NCI-H510A (cell line): ENCODE measurements around the gene RAB32.
"Not testable (repeated sequence)": the region's sequence is repeated elsewhere in the genome, so short reads cannot be mapped to it uniquely, and the experiment has no call there.

ENCODE experiments used
- DNase-seq: peaks from one replicate; lab custom pipeline; 2025; lab: John Stamatoyannopoulos, UW

Gene RAB32

GRCh38 chr6:146543211-146543939, at the start of gene RAB32:
Gene RAB32, plus strand, starts transcription at chr6:146543833. Its CDS starts 39 bp downstream, at chr6:146543872.
- DNase-seq: peak; percentile 26

- no peak for DNase-seq
These were observed 45.3 kb upstream of the RAB32 start for GRCh38 chr6:146498309-146498708.

- no peak for DNase-seq
These were observed 40.5 kb upstream of the RAB32 start for GRCh38 chr6:146503096-146503495.

GRCh38 chr6:146515212-146515611, 28.4 kb upstream of the RAB32 start:
- no peak for DNase-seq

GRCh38 chr6:146526192-146526591, 17.4 kb upstream of the RAB32 start:
- DNase-seq: no peak

- no peak for DNase-seq
These were observed 10.9 kb upstream of the RAB32 start for GRCh38 chr6:146532702-146533101.

- DNase-seq: no peak
These were observed 787 bp upstream of the RAB32 start for GRCh38 chr6:146542881-146543210.

- DNase-seq: no peak
These were observed 445 bp downstream of the RAB32 start for GRCh38 chr6:146543940-146544615.

- DNase-seq: no peak
These were observed 1.1 kb downstream of the RAB32 start for GRCh38 chr6:146544616-146545182.

- DNase-seq: no peak
These were observed 1.9 kb downstream of the RAB32 start for GRCh38 chr6:146545581-146545980.

GRCh38 chr6:146546443-146547043, 2.9 kb downstream of the RAB32 start:
- no peak for DNase-seq

GRCh38 chr6:146547889-146548288, 4.3 kb downstream of the RAB32 start:
- no peak for DNase-seq

GRCh38 chr6:146548898-146549374, 5.3 kb downstream of the RAB32 start:
- DNase-seq: no peak

GRCh38 chr6:146550911-146551310, 7.3 kb downstream of the RAB32 start:
- no peak for DNase-seq

- no peak for DNase-seq
These were observed 7.9 kb downstream of the RAB32 start for GRCh38 chr6:146551545-146551944.

- DNase-seq: no peak
These were observed 9.9 kb downstream of the RAB32 start for GRCh38 chr6:146553377-146554135.

GRCh38 chr6:146560607-146561006, 17.0 kb downstream of the RAB32 start:
- no peak for DNase-seq

GRCh38 chr6:146566661-146567060, 23.0 kb downstream of the RAB32 start:
- DNase-seq: not testable (repeated sequence)

- not testable (repeated sequence) for DNase-seq
These were observed 25.0 kb downstream of the RAB32 start for GRCh38 chr6:146568619-146569018.

GRCh38 chr6:146574211-146574610, 30.6 kb downstream of the RAB32 start:
- DNase-seq: no peak

- DNase-seq: no peak
These were observed 34.4 kb downstream of the RAB32 start for GRCh38 chr6:146578054-146578453.

GRCh38 chr6:146581968-146582367, 38.3 kb downstream of the RAB32 start:
- no peak for DNase-seq
